OCI-M1 (cell line): ENCODE measurements around the gene CD300LB.
"Not testable (repeated sequence)": the region's sequence is repeated elsewhere in the genome, so short reads cannot be mapped to it uniquely, and the experiment has no call there.

Source experiments
- DNase-seq: peaks from one replicate; lab custom pipeline; 2025; lab: John Stamatoyannopoulos, UW

Gene CD300LB

GRCh38 chr17:74531231-74531761 lies at the start of gene CD300LB:
Gene CD300LB, minus strand, starts transcription at chr17:74531475. Its CDS starts 125 bp downstream, at chr17:74531350.
- DNase-seq, result no peak

- no peak for DNase-seq
These were observed 48.6 kb upstream of the CD300LB start for GRCh38 chr17:74579900-74580299.

GRCh38 chr17:74578979-74579378 lies 47.7 kb upstream of the CD300LB start:
- no peak for DNase-seq

- DNase-seq, result no peak
These were observed 43.3 kb upstream of the CD300LB start for GRCh38 chr17:74574489-74575142.

- not testable (repeated sequence) for DNase-seq
These were observed 42.4 kb upstream of the CD300LB start for GRCh38 chr17:74573635-74574034.

GRCh38 chr17:74573169-74573568 lies 41.9 kb upstream of the CD300LB start:
- no peak for DNase-seq

GRCh38 chr17:74571621-74572270 lies 40.5 kb upstream of the CD300LB start:
- DNase-seq, result no peak

GRCh38 chr17:74569020-74570003 lies 38.0 kb upstream of the CD300LB start:
- peak; percentile 75 for DNase-seq

- DNase-seq, result no peak
These were observed 37.0 kb upstream of the CD300LB start for GRCh38 chr17:74568106-74568873.

- no peak for DNase-seq
These were observed 36.1 kb upstream of the CD300LB start, which contains the start of gene CD300H for GRCh38 chr17:74567397-74567796. Gene CD300H, minus strand, starts transcription at chr17:74567509.

- DNase-seq, result peak; percentile 57
These were observed 35.0 kb upstream of the CD300LB start for GRCh38 chr17:74566132-74566753.

- DNase-seq, result no peak
These were observed 33.9 kb upstream of the CD300LB start for GRCh38 chr17:74565126-74565525.

GRCh38 chr17:74563358-74563757 lies 32.1 kb upstream of the CD300LB start:
- DNase-seq, result no peak

- no peak for DNase-seq
These were observed 30.3 kb upstream of the CD300LB start for GRCh38 chr17:74561586-74561985.

- no peak for DNase-seq
These were observed 27.7 kb upstream of the CD300LB start for GRCh38 chr17:74558882-74559519.

- DNase-seq, result not testable (repeated sequence)
These were observed 27.1 kb upstream of the CD300LB start for GRCh38 chr17:74558402-74558801.

GRCh38 chr17:74555427-74555940 lies 24.2 kb upstream of the CD300LB start:
- DNase-seq, result no peak

- DNase-seq, result no peak
These were observed 23.6 kb upstream of the CD300LB start for GRCh38 chr17:74554909-74555308.

GRCh38 chr17:74552037-74552436 lies 20.8 kb upstream of the CD300LB start:
- DNase-seq, result no peak

- DNase-seq, result no peak
These were observed 19.3 kb upstream of the CD300LB start for GRCh38 chr17:74550602-74551001.
